C1 segment of cervical spinal cord (tissue), 14 donors: ENCODE measurements around the gene CCNL1.
"Not testable (repeated sequence)": the region's sequence is repeated elsewhere in the genome, so short reads cannot be mapped to it uniquely, and the experiment has no call there.

Experiments used
- DNase-seq, 14 donors: peaks; one replicate each; lab custom pipeline; 2025; lab: John Stamatoyannopoulos, UW

Gene CCNL1

GRCh38 chr3:157170861-157171260, 10.9 kb upstream of the CCNL1 start:
- peak in 1 of 14 donors; percentile 6 for DNase-seq

GRCh38 chr3:157167371-157168042, 7.6 kb upstream of the CCNL1 start:
- no peak for DNase-seq

- no peak for DNase-seq
Observed at GRCh38 chr3:157166561-157166960, 6.6 kb upstream of the CCNL1 start.

GRCh38 chr3:157166115-157166514, 6.2 kb upstream of the CCNL1 start:
- DNase-seq: no peak

GRCh38 chr3:157163217-157163953, 3.4 kb upstream of the CCNL1 start:
- no peak for DNase-seq

- not testable (repeated sequence) for DNase-seq
Observed at GRCh38 chr3:157162620-157163019, 2.7 kb upstream of the CCNL1 start.

GRCh38 chr3:157160658-157161424, 894 bp upstream of the CCNL1 start:
- DNase-seq: peak in 8 of 14 donors; percentile 22 to 83 (median 74)

GRCh38 chr3:157159037-157159761, 748 bp downstream of the CCNL1 start:
- DNase-seq: peak in 9 of 14 donors; percentile 30 to 75 (median 57)

- no peak for DNase-seq
Observed at GRCh38 chr3:157157836-157158235, 2.1 kb downstream of the CCNL1 start.

GRCh38 chr3:157156837-157157635, 2.9 kb downstream of the CCNL1 start:
- no peak for DNase-seq

- no peak for DNase-seq
Observed at GRCh38 chr3:157155591-157155990, 4.4 kb downstream of the CCNL1 start.

GRCh38 chr3:157154563-157155330, 5.2 kb downstream of the CCNL1 start:
- no peak for DNase-seq

- no peak for DNase-seq
Observed at GRCh38 chr3:157152930-157153329, 7.0 kb downstream of the CCNL1 start.

GRCh38 chr3:157152438-157152837, 7.5 kb downstream of the CCNL1 start:
- no peak for DNase-seq

- DNase-seq: no peak
Observed at GRCh38 chr3:157151627-157152026, 8.3 kb downstream of the CCNL1 start.

- no peak for DNase-seq
Observed at GRCh38 chr3:157151151-157151550, 8.8 kb downstream of the CCNL1 start.

GRCh38 chr3:157149136-157149696, 10.7 kb downstream of the CCNL1 start:
- DNase-seq: no peak

- no peak for DNase-seq
Observed at GRCh38 chr3:157148196-157148889, 11.6 kb downstream of the CCNL1 start.
